GM21447 (cell line): ENCODE results near the gene DCAF6.
A peak's percentile ranks its signal among the peaks of the same experiment; 100 is the strongest.

Source experiments
- ATAC-seq: cut with Tn5 transposase; IDR thresholded peaks from one replicate; pipeline ENCODE4 v1.9.1; 2021; ENCODE audit not compliant: unreplicated experiment

DCAF6 gene

DNA sequence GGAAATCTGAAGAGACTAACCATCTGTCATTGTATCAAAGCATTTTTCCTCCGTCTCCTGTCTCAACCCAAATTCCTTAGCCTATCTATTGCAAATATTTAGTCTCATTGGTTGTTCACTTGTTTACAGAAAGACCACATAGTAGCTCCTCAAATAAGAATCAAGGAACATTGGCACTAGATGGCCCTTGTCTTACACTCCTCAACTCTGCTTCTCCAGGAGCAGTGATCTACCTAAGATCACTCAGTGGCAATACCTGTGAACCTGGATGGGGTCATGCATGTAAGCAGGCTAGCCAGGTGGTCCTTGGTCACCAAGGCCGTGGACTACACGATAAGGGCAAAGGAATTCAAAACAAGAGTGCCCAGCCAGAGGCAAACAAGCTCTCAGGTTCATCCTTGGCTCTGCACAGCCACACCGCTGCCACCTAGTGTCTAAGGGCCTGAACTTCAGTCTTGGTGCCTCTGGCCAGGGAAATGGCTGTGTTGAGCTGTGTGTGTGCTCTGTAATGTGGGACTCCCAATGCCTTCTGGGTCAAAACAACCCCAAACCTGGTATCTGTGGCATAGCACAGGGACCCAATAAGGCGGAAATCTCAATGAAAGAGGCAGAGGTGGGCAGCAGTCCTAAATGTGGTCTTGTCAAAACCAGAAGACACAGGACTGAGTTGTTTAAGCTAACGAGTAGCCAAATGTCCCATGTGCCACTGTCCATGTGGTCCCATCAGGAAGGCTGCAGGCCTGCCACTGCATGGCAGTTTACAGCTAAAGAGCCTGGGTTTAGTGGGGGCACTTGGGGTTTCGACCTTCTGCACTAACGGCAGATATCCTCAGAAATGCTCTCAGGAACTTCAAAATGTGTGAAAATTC lies 145.8 kb downstream of the DCAF6 start:
- ATAC-seq, result peak; percentile 81

DNA sequence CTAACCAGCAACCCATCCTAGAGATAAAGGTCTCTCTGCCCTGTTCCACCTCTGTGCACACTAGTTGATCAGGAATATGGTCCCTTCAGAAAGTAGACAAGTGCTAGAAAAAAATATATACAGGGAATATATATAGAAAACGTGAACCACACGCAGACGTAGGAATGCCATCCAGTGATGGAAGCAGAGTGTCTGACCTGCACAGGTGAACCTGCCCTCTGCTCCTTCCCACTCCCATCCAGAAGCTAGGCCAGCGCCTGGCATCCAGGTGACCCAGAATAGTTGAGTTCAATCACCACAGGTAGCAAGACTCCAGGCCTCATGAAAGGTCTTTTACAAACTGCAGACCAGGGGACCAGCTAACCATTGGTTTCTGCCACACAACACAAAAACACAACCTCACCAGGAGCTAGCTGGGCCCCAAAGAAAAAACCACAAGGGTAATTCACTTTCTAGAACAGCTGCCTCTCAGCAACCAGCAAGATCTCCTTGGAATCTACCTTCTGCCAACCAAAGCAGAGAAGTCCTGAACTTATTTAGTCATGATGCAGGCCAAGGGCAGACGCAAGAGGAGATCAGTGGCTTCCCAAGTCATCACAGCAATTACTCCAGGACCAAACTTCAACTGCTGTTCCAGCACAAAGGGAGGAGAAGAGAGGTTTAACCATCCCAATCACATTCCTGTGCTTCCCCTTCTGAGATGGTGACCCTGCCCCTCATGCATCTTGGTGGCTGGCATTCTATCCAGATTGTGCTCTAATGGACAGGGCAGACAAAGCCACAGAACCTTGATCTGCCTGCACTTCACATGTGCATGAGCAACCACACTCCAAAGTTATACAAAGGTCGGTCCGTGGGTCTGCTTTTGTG lies 147.2 kb downstream of the DCAF6 start:
- ATAC-seq, result no peak

DNA sequence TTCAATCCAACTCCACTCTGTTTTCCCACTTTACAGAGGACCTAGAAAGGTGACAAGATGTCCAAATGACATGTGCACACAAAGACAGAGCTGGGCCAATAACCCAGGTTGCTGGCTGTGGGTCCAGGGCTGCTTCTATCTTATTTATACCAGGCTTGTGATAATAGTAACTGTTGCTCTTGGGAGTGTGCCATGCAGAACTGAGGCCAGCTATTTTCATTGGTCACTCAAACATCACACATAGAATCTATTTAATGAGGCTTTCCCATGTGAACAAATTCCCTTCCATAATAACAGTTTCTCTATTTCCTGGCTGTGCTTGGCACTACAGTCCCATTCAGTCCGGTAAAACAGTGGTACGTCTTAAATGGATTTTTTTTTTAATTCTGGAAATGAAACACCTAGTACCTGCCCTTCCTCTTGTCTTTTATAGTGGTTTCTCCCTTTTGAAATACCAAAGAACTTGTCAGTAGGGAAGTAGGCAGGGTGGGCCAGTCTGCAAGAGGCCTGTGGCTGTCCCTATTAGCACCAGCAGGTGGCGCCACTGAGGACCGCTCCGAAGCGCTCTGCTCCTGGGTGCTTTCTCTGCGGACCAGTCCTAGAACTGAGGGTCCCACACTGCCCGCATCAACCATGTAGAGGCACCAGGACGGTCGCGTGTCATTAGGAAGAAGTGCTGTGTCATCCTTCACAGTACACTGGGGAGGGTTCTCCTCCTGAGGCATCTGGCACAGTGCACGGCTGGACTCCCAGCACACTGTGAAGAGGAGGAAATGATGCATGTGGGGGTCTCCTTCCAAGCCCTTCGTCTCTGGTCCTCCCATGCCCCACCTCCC lies 148.1 kb downstream of the DCAF6 start:
- peak; percentile 63 for ATAC-seq

DNA sequence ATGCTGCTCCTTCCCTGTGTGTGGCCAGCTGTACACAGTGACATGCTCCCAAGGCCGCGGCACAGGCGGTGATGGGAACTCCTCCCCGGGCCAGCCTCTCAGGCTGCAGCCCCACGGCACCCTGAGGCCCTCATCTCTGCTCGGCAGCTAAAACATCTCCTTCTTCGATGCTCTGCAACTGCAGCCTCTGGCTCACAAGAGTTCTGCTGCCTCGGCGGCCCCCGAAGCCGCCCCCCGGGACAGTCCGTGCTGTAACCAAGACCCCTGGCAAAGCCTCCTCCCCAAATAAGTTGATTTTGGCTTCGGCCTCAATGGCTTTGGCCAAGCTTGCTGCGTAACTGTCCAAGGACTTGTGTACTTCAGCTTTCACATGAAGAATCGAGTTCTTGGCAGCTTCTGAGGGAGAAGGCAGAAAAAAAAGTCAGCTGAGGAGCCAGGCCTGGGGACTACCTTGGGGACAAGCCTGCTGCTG lies 149.0 kb downstream of the DCAF6 start:
- no peak for ATAC-seq

DNA sequence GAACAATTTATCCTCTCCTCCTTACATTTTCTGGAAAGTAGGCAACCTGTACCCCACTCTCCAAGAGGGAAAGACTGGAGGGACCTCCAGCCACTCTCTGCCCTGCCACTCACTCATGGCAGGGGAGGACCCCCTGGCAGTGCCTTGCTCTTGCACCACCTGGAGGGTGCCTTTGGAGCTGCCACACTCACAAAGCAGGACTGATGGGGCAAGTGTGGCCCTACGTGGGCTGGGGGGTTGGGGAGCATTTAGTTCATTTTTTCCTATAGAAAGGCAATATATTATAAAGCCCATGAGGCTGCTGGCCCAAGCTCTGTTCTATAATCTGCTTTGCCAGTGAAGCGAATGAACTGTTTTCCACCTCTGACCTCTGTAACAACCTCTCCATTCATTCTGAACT lies 150.0 kb downstream of the DCAF6 start:
- ATAC-seq, result no peak

DNA sequence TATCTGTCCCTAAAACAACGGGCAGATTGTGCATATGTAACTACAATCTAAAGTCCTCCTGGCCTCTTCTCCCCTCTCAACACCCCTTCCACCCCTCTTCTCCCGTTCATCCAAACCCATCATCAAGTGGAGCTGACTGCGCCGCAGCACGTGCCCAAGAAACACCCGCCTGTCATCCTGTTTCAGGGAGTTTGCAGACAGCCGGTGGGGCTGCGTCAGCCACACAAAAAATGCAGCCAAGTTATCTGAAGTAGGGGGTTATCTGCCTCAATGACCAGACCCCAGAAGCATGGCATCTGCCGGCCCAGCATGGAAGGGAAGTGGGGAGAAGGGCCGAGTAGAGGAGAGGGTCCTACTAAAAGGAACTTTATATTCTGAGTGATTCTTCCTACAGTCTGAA lies 151.2 kb downstream of the DCAF6 start:
- ATAC-seq, result no peak

DNA sequence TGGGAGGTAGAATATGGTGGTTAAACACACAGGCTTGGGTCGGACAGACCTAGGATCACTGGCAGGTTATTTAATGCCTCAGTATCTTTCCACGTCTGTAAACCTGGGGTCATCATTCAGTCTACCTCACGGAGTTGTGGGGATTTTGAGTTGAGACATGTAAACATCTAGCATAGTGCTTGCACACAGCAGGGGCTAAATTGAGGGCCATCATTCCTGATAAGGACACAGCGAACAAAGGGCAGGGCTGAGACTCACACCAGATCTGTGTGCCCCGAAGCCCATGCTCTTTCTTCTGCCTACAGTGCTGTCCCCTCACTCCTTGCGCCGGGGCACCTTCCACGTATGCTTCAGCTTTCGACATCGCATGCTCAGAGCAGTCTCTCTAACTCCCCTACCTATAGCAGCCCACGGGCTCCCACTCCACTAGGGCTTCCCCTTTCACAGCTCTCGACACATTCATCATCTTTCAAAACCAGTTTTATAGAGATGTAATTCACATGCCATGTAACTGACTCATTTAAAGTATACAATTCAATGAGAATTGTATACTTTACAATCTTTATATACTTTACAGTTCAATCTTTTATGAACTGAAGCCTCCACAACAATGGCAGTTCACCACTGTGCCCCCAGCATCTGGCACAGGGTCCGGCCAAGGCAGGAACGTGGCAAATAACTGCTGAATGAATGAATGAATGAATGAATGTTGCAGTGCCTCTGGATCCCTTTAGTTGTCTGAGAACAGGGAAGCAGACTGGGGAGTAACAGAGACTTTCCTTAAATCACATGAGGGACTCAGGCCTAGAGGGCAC lies 152.2 kb downstream of the DCAF6 start:
- ATAC-seq, result no peak

DNA sequence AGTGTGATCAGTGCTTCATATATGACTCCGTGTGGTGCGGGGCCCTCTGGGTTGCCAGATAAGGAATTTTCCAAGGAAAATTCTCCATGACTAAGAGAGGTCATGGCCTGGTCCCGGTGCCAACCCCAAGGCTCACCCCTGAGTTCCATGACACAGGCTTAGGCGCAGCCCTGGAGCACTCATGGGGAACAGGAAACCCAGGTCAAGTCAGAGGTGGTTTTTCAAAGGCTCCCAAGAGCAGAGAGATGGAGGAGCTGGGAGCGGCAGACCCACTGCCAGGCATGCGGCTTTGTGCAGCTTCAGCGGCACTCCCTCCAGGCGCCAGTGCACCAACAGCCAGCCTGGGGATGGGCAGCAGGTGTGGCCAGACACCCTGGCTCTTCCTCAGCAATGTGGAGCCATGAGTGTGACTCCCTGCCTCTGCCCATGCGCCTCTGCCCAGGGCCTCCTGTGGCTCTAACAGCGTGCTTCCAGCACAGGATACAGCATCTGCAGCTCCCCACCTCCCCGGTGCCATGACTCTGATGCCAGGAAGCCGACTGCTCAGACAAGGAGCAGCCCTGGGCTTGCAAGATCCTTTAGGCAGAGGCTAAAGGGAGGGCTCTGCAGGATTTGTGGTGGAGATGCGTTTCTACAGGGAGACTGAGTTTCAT lies 153.0 kb downstream of the DCAF6 start:
- no peak for ATAC-seq

DNA sequence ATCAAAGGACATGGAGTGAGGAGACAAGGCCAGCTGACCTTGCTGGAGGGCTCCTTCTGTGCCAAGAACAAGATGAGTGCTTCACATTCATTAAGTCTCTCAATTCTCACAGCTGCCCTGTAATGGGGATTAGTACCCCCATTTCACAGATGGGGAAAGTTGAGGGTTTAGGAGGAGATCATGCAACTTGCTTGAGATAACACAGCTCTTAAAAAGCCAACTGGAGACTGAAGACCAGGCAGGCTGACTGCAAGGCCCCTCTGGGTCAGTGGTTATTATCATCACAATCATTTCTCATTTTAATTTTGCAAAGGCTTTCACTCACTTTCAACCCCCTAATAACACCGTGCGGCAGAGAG lies 153.5 kb downstream of the DCAF6 start:
- no peak for ATAC-seq

DNA sequence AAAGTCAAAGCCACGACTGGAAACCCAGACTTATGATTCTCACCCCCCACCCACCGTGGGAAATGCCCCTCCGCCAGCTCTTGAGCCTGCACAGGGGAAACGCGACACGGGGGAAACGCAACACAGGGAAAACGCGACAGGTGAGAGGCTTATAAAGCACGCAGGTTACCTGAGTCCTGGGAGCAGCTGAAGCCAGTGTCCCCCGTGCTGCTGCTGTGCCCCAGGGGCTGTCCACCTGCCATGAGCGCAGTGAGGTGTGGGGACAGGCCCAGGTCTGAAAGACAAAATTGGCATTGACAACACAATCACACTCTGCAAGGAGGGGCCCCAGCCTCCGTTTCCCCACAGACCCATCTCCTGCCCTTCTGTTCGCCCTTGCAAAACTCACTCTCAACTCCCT lies 153.9 kb downstream of the DCAF6 start:
- ATAC-seq, result no peak

DNA sequence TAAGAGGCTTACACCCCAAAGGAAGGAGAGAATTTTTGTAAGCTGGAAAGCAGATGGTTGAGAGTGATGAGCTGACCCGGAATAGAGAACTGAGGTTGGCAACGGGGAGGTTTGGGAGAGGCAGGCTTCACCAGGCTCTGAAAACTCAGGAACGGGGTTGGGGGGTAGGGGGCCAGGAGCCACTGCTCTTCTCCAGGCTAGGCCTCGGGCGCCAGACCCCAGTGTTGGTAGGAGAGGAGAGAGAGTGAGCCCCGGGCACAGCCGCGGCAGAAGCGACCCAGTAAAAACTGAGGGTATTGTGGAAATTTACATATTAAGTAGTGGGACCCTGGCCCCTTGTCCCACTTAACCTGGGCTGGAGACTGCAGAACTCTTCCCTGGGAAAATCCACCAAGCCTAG lies 154.6 kb downstream of the DCAF6 start:
- ATAC-seq, result no peak

DNA sequence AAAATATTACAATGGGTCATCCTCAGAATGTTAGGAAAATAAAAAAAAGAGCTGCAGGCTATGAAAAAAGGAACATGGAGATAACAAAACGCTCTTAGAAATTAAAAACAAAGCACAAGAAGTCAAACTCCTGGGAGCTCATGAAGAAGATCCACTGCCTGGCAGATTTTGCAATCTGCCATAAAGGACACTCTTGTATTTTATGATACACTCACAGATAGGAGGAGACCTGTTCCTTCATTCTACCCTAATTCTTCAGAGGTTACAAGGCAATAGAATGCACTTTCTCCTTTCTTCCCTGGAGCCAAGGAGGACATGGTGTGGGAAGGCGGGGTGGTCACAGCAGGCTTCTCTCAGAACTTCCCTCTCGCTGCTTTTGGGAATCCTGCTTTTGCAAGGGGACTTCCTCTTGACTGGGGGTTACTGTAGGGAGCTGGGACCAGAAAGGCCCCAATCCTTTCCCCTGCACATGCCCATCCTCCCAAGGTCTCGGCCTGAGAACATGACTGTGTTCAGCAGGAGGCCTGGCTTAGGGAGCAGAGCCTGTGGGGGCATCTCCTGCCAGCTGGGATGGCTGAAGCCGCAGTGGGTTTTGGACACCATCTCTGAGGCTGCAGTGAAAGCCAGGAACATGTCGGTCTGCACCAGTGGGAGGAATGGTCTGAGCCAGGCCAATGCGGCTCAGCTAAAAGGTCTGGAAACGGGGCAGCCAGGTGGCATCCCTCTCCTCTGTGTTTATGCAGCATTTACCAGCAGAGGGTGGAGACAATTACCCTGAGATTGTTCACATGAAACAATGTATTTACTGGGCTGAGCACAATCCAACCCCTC lies 155.5 kb downstream of the DCAF6 start:
- no peak for ATAC-seq

DNA sequence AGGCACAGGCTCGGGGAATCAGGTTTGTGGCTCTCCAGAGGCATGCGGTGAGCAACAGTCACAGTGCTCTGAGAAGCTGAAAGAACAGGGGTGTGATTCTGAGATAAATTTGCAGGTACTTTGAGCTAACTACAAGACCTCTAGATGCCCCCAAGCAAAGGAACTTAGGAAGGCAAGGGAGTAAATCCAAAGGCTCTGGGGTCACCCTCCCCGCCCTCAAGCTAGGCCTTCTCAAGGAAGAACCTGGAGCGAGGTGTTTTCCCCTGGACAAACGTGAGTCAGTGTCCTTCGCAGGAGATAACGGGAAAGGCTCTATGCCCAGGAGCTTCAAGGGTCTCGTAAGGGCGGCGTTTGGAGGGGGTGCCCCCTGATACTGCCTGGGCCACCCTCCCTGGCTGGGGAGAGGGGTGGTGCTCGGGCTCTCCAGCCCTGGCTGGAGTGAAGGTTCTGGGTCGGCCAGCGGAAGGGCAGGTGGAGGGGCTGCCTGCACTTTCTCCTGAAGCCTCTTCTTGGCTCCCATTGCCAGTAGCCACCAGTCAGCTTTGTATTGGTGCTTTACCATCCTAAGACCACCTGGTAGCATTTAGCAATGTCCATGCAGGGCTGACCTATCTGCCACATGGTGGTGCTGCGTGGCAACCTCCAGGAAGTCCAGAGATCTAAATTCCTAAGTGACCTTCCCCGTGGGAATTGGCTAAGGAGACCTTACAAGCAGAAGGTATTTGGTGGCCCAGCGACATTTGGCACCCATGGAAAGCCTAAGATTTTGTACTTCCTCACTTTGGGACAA lies 156.3 kb downstream of the DCAF6 start:
- ATAC-seq, result no peak

DNA sequence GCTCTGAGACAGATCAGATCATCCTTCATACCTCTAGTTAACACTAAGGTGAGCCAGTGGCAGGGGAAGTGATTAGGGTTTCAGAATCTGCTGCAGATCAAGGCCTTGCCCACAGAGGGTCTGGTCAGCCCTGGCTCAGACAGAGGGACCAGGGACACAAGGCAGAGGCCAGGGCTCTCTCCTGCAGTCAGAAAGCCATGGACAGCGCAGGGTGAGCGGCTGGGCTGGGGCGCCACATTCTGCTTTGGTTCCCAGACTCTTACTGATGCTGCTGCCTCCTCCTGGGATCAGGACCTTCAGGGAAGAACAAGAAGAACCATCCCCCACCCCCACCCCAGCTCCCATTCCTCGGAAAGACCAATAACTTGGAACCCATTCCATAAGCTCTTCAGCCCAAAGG lies 157.1 kb downstream of the DCAF6 start:
- no peak for ATAC-seq

DNA sequence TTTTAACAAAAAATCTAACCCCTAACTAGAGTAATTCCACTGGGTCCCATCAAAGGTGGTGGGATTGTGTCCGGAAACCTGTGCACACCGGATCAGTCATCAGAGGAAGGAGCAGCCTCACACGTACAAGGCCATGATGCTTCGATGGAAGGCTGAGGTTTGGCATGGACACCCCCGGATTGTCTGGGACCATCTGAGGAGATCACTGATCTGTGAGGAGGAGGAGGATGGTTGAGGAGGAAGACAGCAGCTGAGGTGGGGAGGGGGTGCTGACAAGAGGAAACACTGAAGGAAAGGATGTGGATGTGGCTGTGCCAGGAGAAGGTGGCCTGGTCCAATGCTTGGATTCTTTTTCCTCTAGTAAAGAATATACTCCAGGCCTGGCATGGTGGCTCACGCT lies 159.0 kb downstream of the DCAF6 start:
- no peak for ATAC-seq

DNA sequence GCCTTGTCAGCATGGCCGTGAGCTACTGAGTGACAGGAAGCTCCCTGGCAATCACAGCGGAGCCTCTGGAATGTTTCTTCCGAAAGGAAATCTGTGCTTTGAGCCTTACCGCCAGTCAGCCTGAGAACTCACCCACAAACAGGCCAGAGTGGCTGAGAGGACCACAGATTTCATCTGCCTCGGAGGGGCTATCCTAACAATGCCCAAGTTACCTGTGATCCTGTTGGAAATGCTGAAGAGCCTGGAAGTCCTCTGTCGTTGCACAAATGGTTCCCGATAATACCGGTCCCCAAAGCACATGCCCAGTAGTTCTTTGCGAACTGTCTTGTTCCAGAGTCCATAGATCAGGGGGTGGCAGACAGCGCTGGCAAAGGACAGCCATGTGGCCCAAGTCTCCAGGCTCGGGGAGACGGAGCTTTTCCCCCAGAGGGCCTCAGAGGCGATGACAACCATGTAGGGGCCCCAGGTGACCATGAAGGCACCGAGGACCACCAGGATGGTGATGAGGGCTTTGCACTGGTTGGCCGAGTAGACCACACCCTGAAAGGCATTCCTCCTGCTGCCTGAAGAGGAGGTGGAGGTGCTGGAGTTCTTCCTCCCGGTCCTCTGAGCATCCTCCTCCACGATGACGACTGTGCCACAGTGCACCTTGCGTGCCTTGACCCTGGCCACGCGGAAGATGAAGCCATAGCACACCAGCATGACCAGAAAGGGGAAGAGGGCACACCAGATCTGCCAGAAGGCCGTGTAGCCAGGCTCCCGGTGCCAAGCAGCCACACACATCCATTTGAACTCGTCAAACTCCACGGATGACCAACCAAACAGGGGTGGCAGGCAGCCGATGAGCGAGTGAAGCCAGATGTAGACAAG lies 160.0 kb downstream of the DCAF6 start:
- ATAC-seq, result no peak

DNA sequence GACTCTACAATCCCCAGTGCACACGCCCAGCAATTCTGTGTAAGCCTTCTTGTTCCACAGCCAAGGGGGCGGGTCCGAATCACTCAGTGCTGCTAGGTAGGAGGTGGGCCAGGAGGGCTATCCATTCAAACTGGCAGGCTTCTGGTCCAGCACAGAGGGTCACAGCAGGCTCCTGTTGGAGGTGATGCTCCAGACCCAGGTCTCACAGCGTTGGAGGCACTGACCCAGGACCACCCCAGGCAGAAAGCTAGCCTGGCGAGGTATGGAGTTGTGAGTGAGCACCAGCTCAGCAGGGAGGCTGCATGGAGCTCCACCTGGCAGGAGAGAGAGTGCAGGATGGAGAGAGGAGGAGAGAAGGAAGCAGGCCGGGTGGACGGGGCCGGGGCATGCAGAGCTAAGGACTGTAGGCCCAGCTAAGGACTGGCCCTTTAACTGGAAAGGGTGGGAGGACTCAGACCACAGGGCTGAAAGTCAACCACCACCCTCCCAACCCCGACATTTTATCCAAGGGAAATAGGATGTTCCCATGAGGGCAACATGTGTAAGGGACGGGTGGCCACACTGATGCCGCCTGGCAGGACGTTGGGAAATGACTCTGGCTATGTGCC lies 161.5 kb downstream of the DCAF6 start:
- ATAC-seq, result no peak
